NCI-H526 treated with DMSO at 0.1 percent for 48 hours (cell line): ENCODE results near the gene PLCG1.

Source experiments
- DNase-seq: peaks from one replicate; lab custom pipeline; 2025; lab: John Stamatoyannopoulos, UW

Gene PLCG1

GRCh38 chr20:41214202-41214601, 76.9 kb downstream of the PLCG1 start:
- no peak for DNase-seq

DNA sequence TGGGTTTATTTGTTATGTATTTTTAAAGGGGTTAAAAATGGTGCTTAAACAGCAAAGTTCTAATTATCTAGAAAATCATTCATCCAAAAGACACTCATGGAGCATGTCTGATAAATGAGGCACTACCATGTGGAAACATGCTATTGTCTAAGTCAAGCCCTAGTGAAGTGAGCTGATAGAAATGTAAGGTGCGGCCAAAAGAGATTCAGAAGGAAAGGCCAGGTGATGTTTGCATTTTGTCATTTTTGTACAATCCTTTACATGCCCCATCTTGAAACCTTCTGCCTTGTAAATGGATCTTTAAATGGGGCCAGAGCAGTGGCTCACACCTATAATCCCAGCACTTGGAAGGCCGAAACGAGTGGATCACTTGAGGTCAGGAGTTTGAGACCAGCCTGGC, 77.3 kb downstream of the PLCG1 start:
- no peak for DNase-seq

DNA sequence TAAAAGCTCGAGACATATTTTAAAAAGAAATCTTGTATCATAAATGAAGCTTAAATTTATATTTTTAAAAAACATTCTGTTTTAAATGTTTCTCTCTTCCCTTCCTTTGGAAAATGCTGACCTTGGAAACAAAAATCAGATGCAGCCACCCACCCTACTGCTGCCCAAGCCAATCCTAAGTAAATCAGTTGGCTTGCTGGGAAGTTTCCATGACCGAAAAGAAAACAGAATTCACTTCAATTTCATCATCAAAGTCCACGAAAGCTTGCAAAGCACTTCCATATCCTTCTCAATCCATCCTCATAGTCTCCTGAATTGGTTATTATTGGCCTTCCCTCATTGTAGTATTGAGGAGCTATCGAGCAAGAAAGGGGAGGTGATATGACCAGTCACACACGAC, 80.1 kb downstream of the PLCG1 start:
- DNase-seq = no peak

DNA sequence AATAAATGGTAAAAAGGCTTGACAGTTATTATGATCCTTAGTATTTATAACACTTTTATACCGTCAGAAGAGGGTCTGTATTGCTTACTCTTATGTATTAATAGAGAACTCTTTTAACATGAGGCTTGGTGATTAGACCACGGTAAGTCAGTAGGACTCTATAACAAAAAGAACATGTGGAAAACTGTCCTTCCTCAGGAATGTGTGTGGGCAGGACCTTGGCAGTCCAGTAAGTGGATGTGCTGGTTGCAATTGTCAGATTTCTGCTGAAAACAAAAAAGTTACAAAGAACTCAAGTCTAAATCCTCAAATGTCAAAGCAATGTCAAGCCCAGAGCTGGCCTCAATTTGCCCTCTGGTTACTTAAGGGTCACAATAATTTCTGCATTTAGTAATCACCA, 81.1 kb downstream of the PLCG1 start:
- no peak for DNase-seq

- no peak for DNase-seq
These were observed 82.5 kb downstream of the PLCG1 start for GRCh38 chr20:41219824-41220223.

- DNase-seq = no peak
These were observed 84.4 kb downstream of the PLCG1 start for GRCh38 chr20:41221614-41222218.

GRCh38 chr20:41222296-41222695, 85.0 kb downstream of the PLCG1 start:
- DNase-seq = no peak

GRCh38 chr20:41222703-41223102, 85.4 kb downstream of the PLCG1 start:
- DNase-seq = no peak

- no peak for DNase-seq
These were observed 85.8 kb downstream of the PLCG1 start for GRCh38 chr20:41223112-41223511.

DNA sequence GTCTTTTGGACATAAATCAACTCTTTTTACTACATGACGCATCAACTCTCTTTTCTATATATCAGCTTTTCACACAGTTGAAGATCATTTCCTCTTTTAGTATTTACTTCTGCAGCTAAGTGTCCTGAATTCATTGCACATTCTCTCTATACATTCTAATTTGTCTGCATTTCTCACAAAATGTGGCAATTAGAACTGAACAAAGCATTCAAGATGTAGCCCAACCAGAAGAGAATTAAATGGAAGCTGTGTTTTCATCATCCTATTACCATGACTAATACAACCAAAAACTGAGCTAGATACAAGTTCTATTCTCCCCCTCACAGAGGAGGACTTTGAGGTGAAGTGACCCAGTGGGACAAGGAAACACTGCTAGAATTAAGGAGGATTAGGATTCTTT, 86.9 kb downstream of the PLCG1 start:
- DNase-seq = no peak

DNA sequence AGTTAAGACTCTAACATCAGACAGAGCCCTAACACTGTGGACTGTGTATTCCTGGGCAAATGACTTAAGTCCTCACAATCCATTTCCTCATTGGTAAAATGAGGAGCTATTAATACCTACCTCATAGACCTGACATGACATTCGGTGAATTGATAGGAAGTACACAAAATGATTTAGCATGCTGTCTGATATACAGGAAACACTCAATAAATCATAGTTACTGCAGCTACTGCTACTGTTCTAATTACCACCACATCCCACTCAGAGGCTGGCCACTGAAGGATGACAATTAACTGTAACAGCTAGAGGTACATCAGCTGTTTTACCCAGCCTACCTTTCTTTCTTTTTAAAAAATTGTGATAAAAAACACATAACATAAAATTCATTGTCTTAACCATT, 87.7 kb downstream of the PLCG1 start:
- no peak for DNase-seq

DNA sequence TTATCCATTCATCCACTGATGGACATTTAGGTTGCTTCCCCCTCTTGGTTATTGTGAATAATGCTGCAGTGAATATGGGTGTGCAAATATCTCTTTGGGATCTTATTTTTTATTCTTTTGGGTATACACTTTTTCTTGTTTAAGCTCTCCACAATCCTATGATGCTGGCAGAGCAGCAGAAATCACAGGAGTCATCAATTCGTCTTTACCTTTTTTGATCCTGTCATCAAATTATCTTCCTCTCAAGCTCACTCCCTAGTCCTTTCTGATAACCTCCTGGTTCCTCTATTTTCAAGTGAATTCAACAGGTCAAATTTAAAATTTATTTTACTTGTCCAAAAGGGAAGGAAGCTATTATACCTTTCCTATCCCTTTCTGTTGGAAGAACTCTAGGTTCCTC, 89.1 kb downstream of the PLCG1 start:
- no peak for DNase-seq
